Neural cell (in vitro differentiated cells): ENCODE results near the gene PPARG. TPM values are rescaled to one million over a fixed set of nuclear protein-coding genes. Genes with fewer than 3 reads are reported as not detected.

Experiments
- H2AFZ ChIP-seq: fragments of 200-600, 300-800 bp; sonication (generic), shearing (Covaris generic); 2 replicates; pipeline ENCODE4 v1.6.0; 2014; ENCODE audit warnings: low read depth, mild to moderate bottlenecking, antibody characterized with exemption, low read length, moderate library complexity
- H3F3A ChIP-seq: fragments of 200-600 bp; shearing (Covaris generic); 2 replicates; pipeline ENCODE4 v1.6.1; 2016; ENCODE audit warnings: mild to moderate bottlenecking, moderate library complexity, mixed read lengths, antibody characterized with exemption, low read length; ENCODE audit not compliant: insufficient read depth, poor library complexity, severe bottlenecking
- H3K27ac ChIP-seq: fragments of 200-600, 300-800 bp; sonication (generic), shearing (Covaris generic); 2 replicates; pipeline ENCODE4 v1.5.1; 2014; ENCODE audit warnings: mild to moderate bottlenecking, low read length, moderate library complexity
- H3K27me3 ChIP-seq: fragments of 300-800, 200-600 bp; sonication (generic), shearing (Covaris generic); 2 replicates; pipeline ENCODE4 v1.6.0; 2014; ENCODE audit warnings: mild to moderate bottlenecking, low read depth, low read length, moderate library complexity; ENCODE audit not compliant: insufficient read depth
- H3K36me3 ChIP-seq: fragments of 300-800, 200-600 bp; sonication (generic), shearing (Covaris generic); 2 replicates; pipeline ENCODE4 v1.5.1; 2014; ENCODE audit warnings: mild to moderate bottlenecking, antibody characterized with exemption, low read length, moderate library complexity; ENCODE audit not compliant: insufficient read depth
- H3K4me2 ChIP-seq: fragments of 300-800, 200-600 bp; sonication (generic), shearing (Covaris generic); 2 replicates; pipeline ENCODE4 v1.6.0; 2014; ENCODE audit warnings: mild to moderate bottlenecking, low read length
- H3K4me3 ChIP-seq: fragments of 300-800, 200-600 bp; sonication (generic), shearing (Covaris generic); 2 replicates; pipeline ENCODE4 v1.5.1; 2014; ENCODE audit warnings: mild to moderate bottlenecking, low read length, moderate library complexity
- H3K79me2 ChIP-seq: fragments of 200-600 bp; shearing (Covaris generic); replicated peaks from 2 replicates; pipeline ENCODE4 v1.6.0; 2014; ENCODE audit warnings: mild to moderate bottlenecking, low read length, moderate library complexity; ENCODE audit not compliant: insufficient read depth
- H3K9ac ChIP-seq: fragments of 300-800, 200-600 bp; sonication (generic), shearing (Covaris generic); 2 replicates; pipeline ENCODE4 v1.6.1; 2016; ENCODE audit warnings: mild to moderate bottlenecking, low read length, mixed read lengths
- H3K9me2 ChIP-seq: fragments of 200-600 bp; shearing (Covaris generic); 2 replicates; pipeline ENCODE4 v1.6.1; 2016; ENCODE audit warnings: mild to moderate bottlenecking, low read length, mixed read lengths; ENCODE audit not compliant: insufficient read depth
- H3K9me3 ChIP-seq: fragments of 200-600, 300-800 bp; sonication (generic), shearing (Covaris generic); 2 replicates; pipeline ENCODE4 v1.6.1; 2016; ENCODE audit warnings: mild to moderate bottlenecking, mixed run types, low read length, moderate library complexity, mixed read lengths
- H4K20me1 ChIP-seq: fragments of 200-600 bp; shearing (Covaris generic); 2 replicates; pipeline ENCODE4 v1.6.1; 2016; ENCODE audit warnings: mild to moderate bottlenecking, mixed run types; ENCODE audit not compliant: insufficient read depth
- EP300 ChIP-seq: fragments of 450-650 bp; conservative IDR thresholded peaks from 2 replicates; pipeline ENCODE4 v1.6.1; 2014; ENCODE audit warnings: antibody characterized with exemption, mild to moderate bottlenecking, moderate library complexity; ENCODE audit not compliant: poor library complexity, severe bottlenecking
- EZH2 ChIP-seq: fragments of 200-600, 300-800 bp; shearing (Covaris generic), sonication (generic); IDR thresholded peaks from 2 replicates; pipeline ENCODE4 v1.6.1; 2014; ENCODE audit warnings: antibody characterized with exemption, low read length, borderline replicate concordance, mild to moderate bottlenecking; ENCODE audit not compliant: insufficient read depth, poor library complexity, severe bottlenecking
- MXI1 ChIP-seq: fragments of 450-650 bp; conservative IDR thresholded peaks from 2 replicates; pipeline ENCODE4 v1.6.1; 2014; ENCODE audit warnings: antibody characterized with exemption, mild to moderate bottlenecking; ENCODE audit not compliant: poor library complexity, severe bottlenecking
- POLR2AphosphoS5 ChIP-seq: IDR thresholded peaks from 2 replicates; pipeline ENCODE4 v1.6.1; 2012
- RAD21 ChIP-seq: fragments of 450-650 bp; conservative IDR thresholded peaks from 2 replicates; pipeline ENCODE4 v1.6.1; 2014; ENCODE audit warnings: antibody characterized with exemption, mild to moderate bottlenecking, moderate library complexity
- REST ChIP-seq: IDR thresholded peaks from 2 replicates; pipeline ENCODE4 v1.6.1; 2012; ENCODE audit warnings: borderline replicate concordance
- SMC3 ChIP-seq: fragments of 450-650 bp; conservative IDR thresholded peaks from 2 replicates; pipeline ENCODE4 v1.6.1; 2014; ENCODE audit warnings: antibody characterized with exemption, mild to moderate bottlenecking, moderate library complexity; ENCODE audit not compliant: poor library complexity
- TAF1 ChIP-seq: IDR thresholded peaks from 2 replicates; pipeline ENCODE4 v1.6.1; 2012; ENCODE audit warnings: low read depth
- polyA plus RNA-seq: library from polyadenylated mRNA; depleted of rRNA; stranded (reverse); fragments of >200 nt; gene quantifications from 2 replicates; pipeline ENCODE4 v1.2.3, GENCODE V29; 2014
- TF ChIP-seq, protein P1 (sequence below): fragments of 450-650 bp; IDR thresholded peaks from 2 replicates; pipeline ENCODE4 v1.5.1; 2014; ENCODE audit warnings: antibody characterized with exemption, mild to moderate bottlenecking, moderate library complexity; ENCODE audit not compliant: poor library complexity, severe bottlenecking

Gene PPARG
- polyA plus RNA-seq, 1 donor from 2014 or later: 0.35 TPM

DNA sequence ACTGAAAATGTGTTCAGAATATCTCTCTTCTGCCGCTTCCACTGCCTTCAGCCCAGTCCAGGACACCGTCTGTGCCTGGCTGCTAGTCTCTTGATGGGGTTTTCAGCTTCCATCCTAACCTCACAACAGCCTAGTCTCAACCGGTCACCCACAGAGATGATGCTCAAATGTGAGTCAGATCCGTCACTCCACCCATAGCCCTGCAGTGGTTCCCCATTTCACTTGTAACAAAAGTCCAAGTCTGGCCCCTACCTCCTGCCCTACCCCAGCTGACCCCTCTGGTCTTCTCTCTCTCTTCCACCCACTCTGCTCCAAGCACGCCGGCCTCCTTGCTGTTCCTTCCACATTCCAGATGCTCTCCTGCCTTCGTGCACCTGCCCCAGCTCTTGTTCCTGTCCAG lies 68.1 kb downstream of the PPARG start:
- Histone ChIP-seq H2AFZ (no peak overlapping the region), H3K9ac (no peak overlapping the region), H3K27ac (no peak overlapping the region), H3K36me3 (no peaks in the 10 kb centered on the region), H3K4me3 (no peak overlapping the region), H3K4me2 (no peak overlapping the region), H3K9me3 (no peaks in the 10 kb centered on the region), H3F3A (no peaks in the 10 kb centered on the region), H3K9me2 (no peaks in the 10 kb centered on the region), H3K79me2 (no peaks in the 10 kb centered on the region), H3K27me3 (no peaks in the 10 kb centered on the region), H4K20me1 (no peaks in the 10 kb centered on the region)
- TF ChIP-seq, protein P1, sequence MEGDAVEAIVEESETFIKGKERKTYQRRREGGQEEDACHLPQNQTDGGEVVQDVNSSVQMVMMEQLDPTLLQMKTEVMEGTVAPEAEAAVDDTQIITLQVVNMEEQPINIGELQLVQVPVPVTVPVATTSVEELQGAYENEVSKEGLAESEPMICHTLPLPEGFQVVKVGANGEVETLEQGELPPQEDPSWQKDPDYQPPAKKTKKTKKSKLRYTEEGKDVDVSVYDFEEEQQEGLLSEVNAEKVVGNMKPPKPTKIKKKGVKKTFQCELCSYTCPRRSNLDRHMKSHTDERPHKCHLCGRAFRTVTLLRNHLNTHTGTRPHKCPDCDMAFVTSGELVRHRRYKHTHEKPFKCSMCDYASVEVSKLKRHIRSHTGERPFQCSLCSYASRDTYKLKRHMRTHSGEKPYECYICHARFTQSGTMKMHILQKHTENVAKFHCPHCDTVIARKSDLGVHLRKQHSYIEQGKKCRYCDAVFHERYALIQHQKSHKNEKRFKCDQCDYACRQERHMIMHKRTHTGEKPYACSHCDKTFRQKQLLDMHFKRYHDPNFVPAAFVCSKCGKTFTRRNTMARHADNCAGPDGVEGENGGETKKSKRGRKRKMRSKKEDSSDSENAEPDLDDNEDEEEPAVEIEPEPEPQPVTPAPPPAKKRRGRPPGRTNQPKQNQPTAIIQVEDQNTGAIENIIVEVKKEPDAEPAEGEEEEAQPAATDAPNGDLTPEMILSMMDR: no peak
- TF ChIP-seq EZH2 (no peak), TAF1 (no peak), REST (no peak), MXI1 (no peak), POLR2AphosphoS5 (no peak), SMC3 (no peak), RAD21 (no peak), EP300 (no peak)

GRCh38 chr3:12357456-12357855 lies 68.6 kb downstream of the PPARG start:
- no peak overlapping the region for H2AFZ ChIP-seq
- H3K4me3 ChIP-seq: no peak overlapping the region
- no peak overlapping the region for H3K27ac ChIP-seq
- no peaks in the 10 kb centered on the region for H3F3A ChIP-seq
- H3K79me2 ChIP-seq: no peaks in the 10 kb centered on the region
- H4K20me1 ChIP-seq: no peaks in the 10 kb centered on the region
- no peaks in the 10 kb centered on the region for H3K9me2 ChIP-seq
- H3K4me2 ChIP-seq: no peak overlapping the region
- H3K9me3 ChIP-seq: no peaks in the 10 kb centered on the region
- no peaks in the 10 kb centered on the region for H3K27me3 ChIP-seq
- TF ChIP-seq SMC3: no peak
- no peak for TF ChIP-seq RAD21
- TF ChIP-seq REST: no peak
- no peak for TF ChIP-seq EZH2
- TF ChIP-seq, protein P1: no peak
- TF ChIP-seq TAF1: no peak
- TF ChIP-seq POLR2AphosphoS5: no peak
- no peak for TF ChIP-seq EP300
- no peak for TF ChIP-seq MXI1
- no peak overlapping the region for H3K9ac ChIP-seq
- H3K36me3 ChIP-seq: no peaks in the 10 kb centered on the region
